Esophagus mucosa (tissue), 1 donor: ENCODE results near the gene RUNDC3A. TPM values are rescaled to one million over a fixed set of nuclear protein-coding genes. Genes with fewer than 3 reads are reported as not detected.

Experiments
- ATAC-seq: fragments of 200-7000 bp; cut with Tn5 transposase; one replicate; pipeline ENCODE4 v1.9.1; 2020
- total RNA-seq: library from RNA; stranded (reverse); gene quantifications from one replicate; pipeline ENCODE4 v1.2.4, GENCODE V29; 2023
- donor health status: DM: yes; HTN: yes; CAD: no.

Gene RUNDC3A
- total RNA-seq, 1 donor from 2014 or later: 6.0 TPM

DNA sequence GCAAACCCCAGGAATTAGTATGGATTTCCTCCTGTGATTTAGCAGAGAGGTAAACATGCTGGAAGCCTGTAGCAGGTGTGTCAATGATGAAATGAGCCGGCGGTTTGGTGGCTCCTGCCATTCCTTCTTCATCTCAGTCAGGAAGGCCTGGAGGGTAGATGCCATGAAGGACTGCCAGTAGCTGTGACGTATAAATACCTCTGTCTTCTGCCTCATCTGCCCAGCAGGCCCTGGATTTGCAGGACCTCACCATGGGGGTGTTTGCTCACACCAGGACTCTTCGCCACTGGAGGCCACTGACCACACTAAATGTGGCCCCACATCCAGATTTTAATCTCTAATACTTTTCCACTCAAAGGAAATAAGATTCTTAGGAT is 24.4 kb upstream of the RUNDC3A start:
- no peak for ATAC-seq

DNA sequence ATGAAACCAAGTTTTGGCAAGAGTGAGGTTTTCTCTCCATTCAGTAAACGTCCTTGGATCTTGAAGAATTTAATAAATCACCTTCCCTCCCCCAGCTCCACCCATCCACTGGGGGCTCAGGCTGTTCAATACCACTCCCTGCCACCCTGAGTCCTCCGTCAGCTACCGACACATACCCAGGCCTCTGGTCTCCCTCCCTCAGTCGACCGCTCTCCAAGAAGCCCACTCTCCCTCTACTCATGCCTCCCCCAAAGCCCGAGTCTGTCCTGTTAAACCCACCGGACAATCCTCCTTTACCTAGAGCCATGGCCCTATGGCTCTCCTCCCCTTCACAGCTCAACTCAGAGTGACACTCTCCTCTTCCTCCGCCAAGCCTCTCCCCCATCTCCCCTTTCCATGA is 20.8 kb upstream of the RUNDC3A start:
- ATAC-seq: no peak

GRCh38 chr17:44293509-44294226 is 14.7 kb upstream of the RUNDC3A start:
- ATAC-seq: no peak

DNA sequence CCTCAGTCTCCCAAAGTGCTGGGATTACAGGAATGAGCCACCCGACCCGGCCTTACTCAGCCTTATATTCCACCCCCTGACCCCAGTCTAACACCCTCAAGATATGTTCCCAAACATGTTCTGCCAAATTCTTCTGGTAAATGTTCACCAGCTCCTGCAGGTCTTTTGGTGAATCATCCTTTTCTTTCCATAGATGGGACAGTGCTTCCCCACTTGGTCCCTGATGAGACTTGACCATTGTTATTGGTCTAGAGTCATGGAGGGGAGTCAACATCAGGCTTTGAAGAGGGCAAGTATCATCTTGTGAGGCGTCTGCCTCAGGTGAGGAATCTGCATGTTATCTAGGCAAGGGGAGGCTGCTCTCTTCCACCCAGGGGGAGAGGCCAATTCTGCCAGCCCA is 10.4 kb upstream of the RUNDC3A start:
- ATAC-seq: peak; percentile 61

DNA sequence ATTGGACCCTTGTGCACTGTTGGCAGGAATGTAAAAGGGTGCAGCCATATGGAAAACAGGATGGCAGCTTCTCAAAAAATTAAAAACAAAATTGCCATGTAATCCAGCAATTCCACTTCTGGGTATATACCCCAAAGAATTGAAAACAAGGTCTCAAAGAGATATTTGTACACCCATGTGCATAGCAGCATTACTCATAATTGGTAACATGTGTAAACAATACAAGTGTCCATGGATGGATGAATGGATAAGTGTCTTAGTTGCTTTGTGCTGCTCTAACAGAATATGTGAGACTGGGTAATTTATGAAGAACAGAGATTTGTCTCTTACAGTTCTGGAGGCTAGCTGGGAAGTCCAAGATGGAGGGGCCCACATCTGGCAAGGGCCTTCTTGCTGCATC is 3.8 kb upstream of the RUNDC3A start:
- no peak for ATAC-seq

DNA sequence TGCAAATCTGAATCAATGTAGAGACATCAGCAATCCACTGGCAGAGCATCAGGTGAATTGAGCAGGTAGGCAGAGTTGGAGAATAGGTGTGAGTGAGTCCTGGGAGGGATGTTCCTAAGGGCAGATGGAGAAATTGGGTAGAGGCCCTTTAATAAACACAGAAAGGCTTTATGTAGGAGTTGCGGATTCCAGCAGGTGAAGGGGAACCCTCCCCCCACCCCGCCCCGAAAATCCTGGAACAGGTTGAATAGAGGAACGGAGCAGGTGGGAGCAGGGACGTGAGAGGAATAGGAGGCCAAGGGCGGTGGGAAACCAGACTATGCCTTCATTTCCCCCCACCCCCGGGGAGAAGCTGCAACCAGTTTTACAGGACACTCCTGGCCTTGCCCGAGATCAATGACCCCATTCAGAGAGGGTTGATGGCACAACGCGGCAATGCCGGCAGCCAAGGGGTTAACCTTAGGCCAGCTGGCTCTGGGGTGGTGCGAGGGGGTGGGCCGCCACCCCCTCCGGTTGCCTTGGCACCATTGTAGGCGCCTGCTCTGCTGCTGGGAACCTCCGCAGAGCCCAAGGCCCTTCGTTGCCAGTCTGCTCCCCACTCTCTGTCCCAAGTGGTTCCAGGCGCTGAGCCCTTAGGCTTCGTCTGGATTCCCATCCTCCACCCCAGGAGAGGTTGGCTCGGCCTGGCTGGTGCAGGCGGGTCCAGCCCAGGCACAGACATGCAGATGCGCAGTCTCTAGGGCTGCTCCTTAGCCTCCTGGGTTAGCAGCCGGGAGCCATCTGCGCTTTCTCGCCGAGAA is 814 bp upstream of the RUNDC3A start:
- ATAC-seq: peak; percentile 64

DNA sequence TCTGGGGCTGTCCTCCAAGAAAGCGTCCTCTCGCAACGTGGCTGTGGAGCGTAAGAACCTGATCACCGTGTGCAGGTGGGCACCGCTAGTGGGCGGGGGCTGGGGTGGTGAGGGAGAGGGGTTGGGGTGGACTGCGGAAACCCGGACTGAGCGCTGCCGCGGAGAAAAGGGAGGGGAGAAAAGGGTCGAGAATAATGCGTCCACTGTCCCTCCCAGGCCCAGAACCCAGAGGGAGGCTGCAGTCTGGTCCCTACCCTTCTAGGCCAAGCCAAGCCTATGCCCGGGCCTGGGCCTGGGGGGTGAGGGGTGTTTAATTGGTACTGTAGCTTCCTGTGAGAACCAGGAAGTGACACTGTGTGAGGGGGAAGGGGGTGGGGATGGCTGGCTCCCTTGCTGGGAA is 464 bp downstream of the RUNDC3A start:
- ATAC-seq: peak; percentile 21

DNA sequence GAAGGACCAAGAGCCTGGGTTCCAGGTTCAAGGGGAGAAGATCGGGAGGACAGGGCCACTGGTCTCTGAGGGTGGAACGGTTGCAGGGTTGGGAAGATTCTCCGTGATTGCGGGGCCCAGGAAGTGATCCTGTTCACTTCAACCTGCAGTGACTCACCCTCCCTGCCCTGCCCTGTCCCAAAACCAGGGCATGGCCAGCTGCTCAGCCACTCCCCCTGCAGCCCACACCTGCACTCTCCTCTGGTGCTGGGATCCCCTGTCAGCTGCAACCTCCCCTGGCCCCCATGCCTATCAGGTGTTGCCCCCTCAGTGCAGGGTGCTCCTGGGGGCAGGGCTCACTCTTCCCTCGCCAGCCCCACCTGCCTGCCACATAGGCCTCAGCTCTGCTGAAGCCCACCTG is 1.1 kb downstream of the RUNDC3A start:
- ATAC-seq: peak; percentile 73

DNA sequence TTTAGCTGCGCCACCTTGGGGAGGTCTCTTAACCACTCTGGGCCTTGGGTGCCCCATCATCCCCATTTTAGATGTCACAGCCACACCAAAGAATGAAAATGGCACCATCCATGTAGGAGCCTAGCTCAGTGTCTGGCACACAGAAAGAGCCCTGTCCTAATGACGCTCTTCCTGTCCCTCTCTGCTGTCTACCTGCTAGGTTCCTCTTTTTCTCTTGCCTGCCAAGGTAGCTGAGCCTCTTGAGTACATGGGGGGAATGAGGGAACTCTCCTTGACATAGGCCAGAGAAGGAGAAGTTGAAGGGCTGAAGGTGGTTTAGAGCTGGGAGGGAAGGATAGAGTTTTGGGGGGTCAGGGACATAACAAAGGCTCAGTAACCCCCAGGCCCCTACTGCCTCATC is 1.8 kb downstream of the RUNDC3A start:
- ATAC-seq: no peak

- ATAC-seq: no peak
Measured at GRCh38 chr17:44310609-44311376, 2.4 kb downstream of the RUNDC3A start.

GRCh38 chr17:44311562-44312181 is 3.3 kb downstream of the RUNDC3A start:
- no peak for ATAC-seq

DNA sequence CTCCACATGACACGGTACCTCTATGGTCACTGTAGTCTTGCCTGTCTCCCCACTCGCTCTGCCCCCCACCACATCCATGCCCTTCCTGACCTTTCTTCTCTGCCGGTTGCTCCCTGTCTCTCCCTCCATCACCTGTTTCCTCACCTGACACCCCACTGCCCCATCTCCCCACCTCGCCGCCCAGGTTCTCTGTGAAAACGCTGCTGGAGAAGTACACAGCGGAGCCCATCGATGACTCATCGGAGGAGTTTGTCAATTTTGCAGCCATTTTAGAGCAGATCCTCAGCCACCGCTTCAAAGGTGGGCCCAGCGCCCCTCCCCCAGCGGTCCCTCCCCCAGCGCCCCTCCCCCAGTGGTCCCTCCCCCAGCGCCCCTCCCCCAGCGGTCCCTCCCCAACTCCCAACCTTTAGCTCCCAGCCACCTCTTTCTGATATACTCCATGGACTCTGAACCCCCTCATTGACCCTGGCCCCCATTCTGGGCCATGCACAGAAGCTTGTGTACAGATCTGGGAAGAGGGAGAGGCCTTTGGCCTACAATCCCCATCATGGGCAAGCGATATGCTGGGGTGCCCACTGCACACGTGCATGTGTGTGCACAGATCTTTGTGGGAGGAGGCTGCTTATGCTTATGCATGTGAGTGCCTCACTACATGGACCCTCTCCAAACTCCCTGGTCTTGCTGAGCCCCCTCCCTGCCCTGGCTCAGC is 4.1 kb downstream of the RUNDC3A start:
- ATAC-seq: no peak

- peak; percentile 9 for ATAC-seq
Measured at GRCh38 chr17:44314031-44314430, 5.6 kb downstream of the RUNDC3A start.

GRCh38 chr17:44314524-44314868 is 6.1 kb downstream of the RUNDC3A start:
- no peak for ATAC-seq

DNA sequence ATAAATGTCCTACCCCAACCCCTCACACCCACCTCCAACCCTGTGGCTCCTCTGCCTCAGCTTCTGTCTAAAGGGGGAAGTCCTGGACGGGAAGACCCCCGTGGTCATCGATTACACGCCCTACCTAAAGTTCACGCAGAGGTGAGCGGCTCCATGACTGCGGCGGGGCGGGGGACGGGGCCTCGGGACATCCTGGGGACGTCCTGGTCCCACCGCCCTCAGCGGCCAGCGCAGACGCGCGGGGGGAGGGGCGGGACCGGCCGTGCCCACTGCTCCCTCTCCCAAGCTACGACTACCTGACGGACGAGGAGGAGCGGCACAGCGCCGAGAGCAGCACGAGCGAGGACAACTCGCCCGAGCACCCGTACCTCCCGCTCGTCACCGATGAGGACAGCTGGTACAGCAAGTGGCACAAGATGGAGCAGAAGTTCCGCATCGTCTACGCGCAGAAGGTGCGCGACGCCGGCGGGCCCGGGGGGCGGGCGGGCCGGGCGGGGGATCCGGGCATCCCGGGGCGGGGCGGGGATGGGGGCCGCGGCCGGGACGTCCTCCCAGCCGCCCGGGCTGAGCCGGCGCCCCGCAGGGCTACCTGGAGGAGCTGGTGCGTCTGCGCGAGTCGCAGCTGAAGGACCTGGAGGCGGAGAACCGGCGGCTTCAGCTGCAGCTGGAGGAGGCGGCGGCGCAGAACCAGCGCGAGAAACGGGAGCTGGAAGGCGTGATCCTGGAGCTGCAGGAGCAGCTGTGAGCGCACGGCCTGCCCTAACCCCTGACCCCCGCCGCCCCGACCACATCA is 6.7 kb downstream of the RUNDC3A start:
- peak; percentile 15 for ATAC-seq

GRCh38 chr17:44315760-44316731 is 7.6 kb downstream of the RUNDC3A start:
- ATAC-seq: no peak

DNA sequence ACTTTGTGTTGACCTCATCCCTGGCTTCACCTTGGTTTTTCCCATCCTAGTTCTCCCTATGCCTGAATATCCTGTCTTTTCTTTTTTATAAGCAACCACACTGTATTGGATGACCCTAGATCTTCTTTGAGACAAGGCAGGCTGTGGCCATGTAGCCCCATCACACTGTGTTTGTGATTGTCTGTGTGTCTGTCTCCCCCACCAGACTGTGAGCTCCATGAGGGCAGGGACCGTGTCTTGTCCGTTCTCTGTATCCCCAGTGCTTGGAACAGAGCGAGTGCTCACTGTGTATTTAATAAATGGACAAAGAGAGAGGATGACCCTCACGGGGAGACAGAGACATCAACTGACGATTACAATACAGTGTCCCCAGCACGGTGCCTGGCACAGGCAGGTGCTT is 9.1 kb downstream of the RUNDC3A start:
- no peak for ATAC-seq

DNA sequence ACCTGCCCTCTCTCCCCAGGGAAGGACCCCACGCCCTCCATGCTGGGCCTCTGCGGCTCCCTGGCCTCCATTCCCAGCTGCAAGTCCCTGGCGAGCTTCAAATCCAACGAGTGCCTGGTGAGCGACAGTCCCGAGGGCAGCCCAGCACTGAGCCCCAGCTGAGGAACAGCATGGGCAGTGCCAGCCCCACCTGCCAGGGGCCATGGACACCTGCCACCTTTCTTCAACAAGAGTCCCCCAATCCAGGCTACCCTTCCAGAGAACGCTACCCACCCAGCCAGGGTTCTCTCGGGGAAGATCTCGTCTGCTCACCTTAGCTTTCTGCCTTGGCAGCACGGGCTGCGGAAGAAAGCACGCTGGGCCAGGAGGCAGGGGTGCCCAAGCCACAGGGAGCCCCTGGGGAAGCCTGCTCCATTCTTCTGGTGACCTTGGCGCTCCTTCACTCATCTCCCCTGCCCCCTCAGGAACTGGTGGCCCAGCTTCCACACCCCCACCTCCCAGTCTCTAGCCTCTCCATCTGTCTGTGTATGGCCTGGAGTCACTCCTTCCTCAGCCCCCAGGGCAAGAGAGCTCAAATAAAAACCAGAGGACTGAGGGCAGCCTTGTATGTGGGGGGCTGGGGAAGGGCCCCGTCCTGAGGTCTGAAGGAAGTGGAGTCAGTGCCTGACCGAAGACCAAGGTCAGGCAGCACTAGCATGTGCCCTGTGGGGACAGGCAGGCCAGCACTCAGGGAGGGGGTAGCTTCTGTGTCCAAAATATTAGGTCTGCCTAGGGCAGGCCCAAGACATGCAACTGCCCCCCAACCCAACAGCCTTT is 9.9 kb downstream of the RUNDC3A start:
- no peak for ATAC-seq

- ATAC-seq: no peak
Measured at GRCh38 chr17:44320066-44320465, 11.7 kb downstream of the RUNDC3A start.
